ENCODE data around the gene MYEOV.

Gene MYEOV

DNA sequence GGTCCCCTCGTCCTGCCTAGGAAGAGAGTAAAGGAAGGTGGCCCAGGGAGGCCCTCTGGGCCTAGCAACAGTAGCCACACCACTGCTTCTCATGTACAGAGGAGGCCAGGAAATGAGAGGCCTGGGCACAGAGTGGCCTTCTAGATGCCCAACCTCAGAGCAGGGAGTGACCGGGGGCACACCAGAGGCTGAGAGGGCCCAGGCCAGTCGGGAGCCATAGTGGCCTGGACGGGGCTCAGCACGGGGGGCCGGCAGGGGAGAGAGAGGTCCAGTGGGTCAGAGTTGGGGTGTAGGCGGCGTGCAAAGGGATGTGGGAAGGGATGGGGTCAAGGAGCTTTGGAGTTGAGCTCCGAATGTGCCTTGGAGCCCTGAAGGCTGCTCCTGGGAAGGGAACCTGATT is 25.0 kb upstream of the MYEOV start:
- Histone ChIP-seq H3K4me3 (ENCODE audit: low read length) (no peak overlapping the region), H3K27me3 (replicated peaks; ENCODE audit: insufficient read depth, low read length) (peaks cover 28% of the 10 kb centered on the region), H4K20me1 (ENCODE audit: insufficient read depth, low read length) (no peaks in the 10 kb centered on the region), H3K4me2 (ENCODE audit: low read depth, low read length) (no peak overlapping the region), H3K27ac (ENCODE audit: low read length) (no peak overlapping the region), H2AFZ (ENCODE audit: low read length) (no peak overlapping the region), H3K9ac (ENCODE audit: low read length) (no peak overlapping the region), H3F3A (ENCODE audit: insufficient read depth, low read length) (no peaks in the 10 kb centered on the region), H3K9me2 (replicated peaks; ENCODE audit: insufficient read depth, low read length) (no peaks in the 10 kb centered on the region), H3K36me3 (replicated peaks; ENCODE audit: insufficient read depth, low read length) (no peaks in the 10 kb centered on the region), H3K4me1 (ENCODE audit: low read length) (no peaks in the 10 kb centered on the region), H3K9me3 (replicated peaks; ENCODE audit: insufficient read depth, low read length) (no peaks in the 10 kb centered on the region), H3K79me2 (ENCODE audit: low read length) (no peaks in the 10 kb centered on the region)
- no peak for TF ChIP-seq EZH2 (optimal IDR thresholded peaks at IDR 0.05; ENCODE audit: low read depth, low read length)
- no peak for TF ChIP-seq EZH2phosphoT487 (IDR thresholded peaks at IDR 0.05; ENCODE audit: low read length)
- DNase-seq: peak; percentile 4

- DNase-seq: no peak
- H3K27me3 ChIP-seq (replicated peaks; ENCODE audit: insufficient read depth, low read length): peaks cover 29% of the 10 kb centered on the region
- no peaks in the 10 kb centered on the region for H4K20me1 ChIP-seq (ENCODE audit: insufficient read depth, low read length)
- no peak overlapping the region for H2AFZ ChIP-seq (ENCODE audit: low read length)
- H3K4me1 ChIP-seq (ENCODE audit: low read length): no peaks in the 10 kb centered on the region
- H3K4me3 ChIP-seq (ENCODE audit: low read length): no peak overlapping the region
- H3F3A ChIP-seq (ENCODE audit: insufficient read depth, low read length): no peaks in the 10 kb centered on the region
- no peak overlapping the region for H3K27ac ChIP-seq (ENCODE audit: low read length)
- H3K79me2 ChIP-seq (ENCODE audit: low read length): no peaks in the 10 kb centered on the region
- no peak overlapping the region for H3K9ac ChIP-seq (ENCODE audit: low read length)
- H3K9me3 ChIP-seq (replicated peaks; ENCODE audit: insufficient read depth, low read length): no peaks in the 10 kb centered on the region
- no peaks in the 10 kb centered on the region for H3K36me3 ChIP-seq (replicated peaks; ENCODE audit: insufficient read depth, low read length)
- no peaks in the 10 kb centered on the region for H3K9me2 ChIP-seq (replicated peaks; ENCODE audit: insufficient read depth, low read length)
- TF ChIP-seq EZH2phosphoT487 (IDR thresholded peaks at IDR 0.05; ENCODE audit: low read length) (no peak), EZH2 (optimal IDR thresholded peaks at IDR 0.05; ENCODE audit: low read depth, low read length) (no peak)
- TF ChIP-seq, protein P1, sequence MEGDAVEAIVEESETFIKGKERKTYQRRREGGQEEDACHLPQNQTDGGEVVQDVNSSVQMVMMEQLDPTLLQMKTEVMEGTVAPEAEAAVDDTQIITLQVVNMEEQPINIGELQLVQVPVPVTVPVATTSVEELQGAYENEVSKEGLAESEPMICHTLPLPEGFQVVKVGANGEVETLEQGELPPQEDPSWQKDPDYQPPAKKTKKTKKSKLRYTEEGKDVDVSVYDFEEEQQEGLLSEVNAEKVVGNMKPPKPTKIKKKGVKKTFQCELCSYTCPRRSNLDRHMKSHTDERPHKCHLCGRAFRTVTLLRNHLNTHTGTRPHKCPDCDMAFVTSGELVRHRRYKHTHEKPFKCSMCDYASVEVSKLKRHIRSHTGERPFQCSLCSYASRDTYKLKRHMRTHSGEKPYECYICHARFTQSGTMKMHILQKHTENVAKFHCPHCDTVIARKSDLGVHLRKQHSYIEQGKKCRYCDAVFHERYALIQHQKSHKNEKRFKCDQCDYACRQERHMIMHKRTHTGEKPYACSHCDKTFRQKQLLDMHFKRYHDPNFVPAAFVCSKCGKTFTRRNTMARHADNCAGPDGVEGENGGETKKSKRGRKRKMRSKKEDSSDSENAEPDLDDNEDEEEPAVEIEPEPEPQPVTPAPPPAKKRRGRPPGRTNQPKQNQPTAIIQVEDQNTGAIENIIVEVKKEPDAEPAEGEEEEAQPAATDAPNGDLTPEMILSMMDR (IDR thresholded peaks at IDR 0.05; ENCODE audit: low read length): no peak
- no peak overlapping the region for H3K4me2 ChIP-seq (ENCODE audit: low read depth, low read length)
Measured at GRCh38 chr11:69269388-69269787, 24.6 kb upstream of the MYEOV start.

- Histone ChIP-seq H4K20me1 (ENCODE audit: insufficient read depth, low read length) (no peaks in the 10 kb centered on the region), H3K4me1 (ENCODE audit: low read length) (no peaks in the 10 kb centered on the region), H3K27me3 (replicated peaks; ENCODE audit: insufficient read depth, low read length) (peaks cover 26% of the 10 kb centered on the region), H3K36me3 (replicated peaks; ENCODE audit: insufficient read depth, low read length) (no peaks in the 10 kb centered on the region), H2AFZ (ENCODE audit: low read length) (no peak overlapping the region), H3K79me2 (ENCODE audit: low read length) (no peaks in the 10 kb centered on the region), H3K9ac (ENCODE audit: low read length) (no peak overlapping the region), H3K27ac (ENCODE audit: low read length) (no peak overlapping the region), H3K4me3 (ENCODE audit: low read length) (no peak overlapping the region), H3K4me2 (ENCODE audit: low read depth, low read length) (no peak overlapping the region), H3K9me3 (replicated peaks; ENCODE audit: insufficient read depth, low read length) (no peaks in the 10 kb centered on the region), H3K9me2 (replicated peaks; ENCODE audit: insufficient read depth, low read length) (no peaks in the 10 kb centered on the region), H3F3A (ENCODE audit: insufficient read depth, low read length) (no peaks in the 10 kb centered on the region)
- TF ChIP-seq, protein P1 (IDR thresholded peaks at IDR 0.05; ENCODE audit: low read length): no peak
- TF ChIP-seq EZH2phosphoT487 (IDR thresholded peaks at IDR 0.05; ENCODE audit: low read length) (no peak), EZH2 (optimal IDR thresholded peaks at IDR 0.05; ENCODE audit: low read depth, low read length) (no peak)
- DNase-seq: no peak
Measured at GRCh38 chr11:69269926-69270697, 23.8 kb upstream of the MYEOV start.

DNA sequence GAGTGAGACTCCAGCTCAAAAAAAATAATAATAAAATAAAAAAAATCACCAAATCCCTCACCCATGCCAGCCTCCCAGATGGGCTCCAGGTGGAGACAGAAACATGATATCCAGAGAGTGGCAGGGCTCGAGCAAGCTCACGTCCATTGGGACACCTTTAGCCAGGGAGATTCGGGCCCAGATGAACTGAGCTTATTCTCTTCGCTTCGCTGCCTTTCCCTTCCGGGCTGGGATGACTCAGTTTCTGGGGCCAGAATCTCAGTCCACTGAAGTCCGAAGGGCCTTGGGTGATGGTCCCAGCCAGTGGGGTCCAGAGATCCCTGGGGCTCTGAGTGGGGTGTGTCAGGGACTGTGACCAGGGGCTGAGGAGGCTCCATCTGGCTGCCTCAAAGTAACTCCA is 23.0 kb upstream of the MYEOV start:
- Histone ChIP-seq H3K27me3 (replicated peaks; ENCODE audit: insufficient read depth, low read length) (peaks cover 25% of the 10 kb centered on the region), H3K9ac (ENCODE audit: low read length) (no peak overlapping the region), H3K27ac (ENCODE audit: low read length) (no peak overlapping the region), H4K20me1 (ENCODE audit: insufficient read depth, low read length) (no peaks in the 10 kb centered on the region), H2AFZ (ENCODE audit: low read length) (no peak overlapping the region), H3K4me3 (ENCODE audit: low read length) (no peak overlapping the region), H3F3A (ENCODE audit: insufficient read depth, low read length) (no peaks in the 10 kb centered on the region), H3K4me1 (ENCODE audit: low read length) (no peaks in the 10 kb centered on the region), H3K36me3 (replicated peaks; ENCODE audit: insufficient read depth, low read length) (no peaks in the 10 kb centered on the region), H3K79me2 (ENCODE audit: low read length) (no peaks in the 10 kb centered on the region), H3K9me3 (replicated peaks; ENCODE audit: insufficient read depth, low read length) (no peaks in the 10 kb centered on the region), H3K4me2 (ENCODE audit: low read depth, low read length) (no peak overlapping the region), H3K9me2 (replicated peaks; ENCODE audit: insufficient read depth, low read length) (no peaks in the 10 kb centered on the region)
- TF ChIP-seq EZH2phosphoT487 (IDR thresholded peaks at IDR 0.05; ENCODE audit: low read length) (no peak), EZH2 (optimal IDR thresholded peaks at IDR 0.05; ENCODE audit: low read depth, low read length) (no peak)
- TF ChIP-seq, protein P1 (IDR thresholded peaks at IDR 0.05; ENCODE audit: low read length): no peak
- DNase-seq: no peak
